Activated CD8-positive, alpha-beta memory T cell treated with anti-CD3 and anti-CD28 coated beads, Interleukin-2, amount 10 ng/mL, durations not matched to agents 7 days and 5 days (primary cell): Measurements from ENCODE around the gene SRRD. TPM values are rescaled to one million over a fixed set of nuclear protein-coding genes. Genes with fewer than 3 reads are reported as not detected.
A peak's percentile ranks its signal among the peaks of the same experiment; 100 is the strongest.

ENCODE experiments used
- ATAC-seq: fragments of 150-1000 bp; cut with Tn5 transposase; one replicate; pipeline ENCODE4 v1.10.0; 2021; ENCODE audit warnings: moderate library complexity
- CTCF ChIA-PET: fragments of 350-600 bp; sonication (Branson Sonifier 250); formaldehyde crosslinking; loops from one replicate; lab custom pipeline; 2021; ENCODE audit warnings: antibody characterized with exemption; lab: Charles Lee
- DNase-seq: peaks from one replicate; pipeline ENCODE4 v3.0.0-alpha.2; 2020
- H3K27ac Mint-ChIP-seq: one replicate; pipeline ENCODE4 v1.8.0; 2021; ENCODE audit warnings: mild to moderate bottlenecking, mixed read lengths
- H3K27me3 Mint-ChIP-seq: one replicate; pipeline ENCODE4 v1.8.0; 2021; ENCODE audit warnings: mixed read lengths
- H3K36me3 Mint-ChIP-seq: one replicate; pipeline ENCODE4 v1.8.0; 2021; ENCODE audit warnings: mild to moderate bottlenecking, mixed read lengths
- H3K4me1 Mint-ChIP-seq: one replicate; pipeline ENCODE4 v1.8.0; 2021; ENCODE audit warnings: mixed read lengths
- H3K4me3 Mint-ChIP-seq: one replicate; pipeline ENCODE4 v1.8.0; 2021; ENCODE audit warnings: mild to moderate bottlenecking, moderate library complexity, mixed read lengths
- H3K9me3 Mint-ChIP-seq: one replicate; pipeline ENCODE4 v1.8.0; 2022; ENCODE audit warnings: low read depth, mixed read lengths
- total RNA-seq, 2 experiments: library from RNA; stranded (reverse); gene quantifications; one replicate each; pipeline ENCODE4 v1.2.3, GENCODE V29; 2021

The SRRD gene
- total RNA-seq, 2 experiments from 2014 or later, result 17.5 to 22.6 TPM

DNA sequence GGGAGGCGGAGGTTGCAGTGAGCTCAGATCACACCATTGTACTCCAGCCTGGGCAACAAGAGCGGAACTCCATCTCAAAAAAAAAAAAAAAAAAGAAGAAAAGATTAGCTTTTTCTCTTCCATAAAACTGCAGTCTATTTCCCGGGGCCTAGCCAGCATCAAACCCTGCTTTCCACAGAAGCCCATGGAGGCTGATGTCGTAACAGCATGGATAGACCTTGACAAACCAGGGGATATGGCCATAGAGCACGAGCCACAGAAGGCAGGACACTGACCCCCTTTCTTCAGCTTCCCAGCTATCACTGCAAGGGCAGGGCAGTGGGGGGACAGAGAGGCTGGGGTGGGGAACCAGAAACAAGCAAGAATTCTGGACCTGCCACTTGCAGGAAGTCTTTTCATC lies 21.6 kb upstream of the SRRD start:
- H3K36me3 Mint-ChIP-seq, result peaks cover 24% of the 10 kb centered on the region
- CTCF ChIA-PET, result interaction anchor here (0.6 to 4.4 kb wide), 18 partner anchors 9 to 213 kb away, joined by 3 to 62 read pairs (median 6); partner anchors contain the start of genes HPS4 and SRRD

DNA sequence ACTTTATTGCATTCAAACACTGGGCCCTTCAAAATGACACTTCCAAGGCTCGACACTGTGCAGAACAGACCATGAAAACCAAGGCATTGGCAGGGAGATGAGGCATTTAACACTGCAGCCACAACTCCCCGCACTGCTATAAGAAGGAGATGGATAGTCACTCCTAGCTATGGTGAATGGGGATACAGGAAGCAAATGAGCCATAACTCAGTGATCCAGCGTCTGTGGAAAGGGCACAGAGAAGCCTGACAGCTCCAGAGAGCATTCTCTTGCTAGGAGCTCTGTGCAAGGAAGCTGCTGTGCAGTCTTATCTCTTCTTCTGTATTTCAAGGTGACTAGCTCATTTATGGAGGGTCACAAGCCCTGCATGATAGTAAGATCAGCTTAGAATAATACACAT lies 21.0 kb upstream of the SRRD start:
- H3K4me1 Mint-ChIP-seq, result peaks cover 7% of the 10 kb centered on the region
- no peak overlapping the region for H3K4me3 Mint-ChIP-seq
- CTCF ChIA-PET, result interaction anchor here (0.6 to 4.4 kb wide), 9 partner anchors 8 to 212 kb away, joined by 3 to 62 read pairs (median 5); partner anchors contain the start of genes HPS4 and SRRD
- no peaks in the 10 kb centered on the region for H3K27me3 Mint-ChIP-seq
- H3K27ac Mint-ChIP-seq, result no peak overlapping the region
- ATAC-seq (no peak), DNase-seq (no peak)
- peaks cover 24% of the 10 kb centered on the region for H3K36me3 Mint-ChIP-seq
- no peaks in the 10 kb centered on the region for H3K9me3 Mint-ChIP-seq

More for the DNA sequence above, 21.6 kb upstream of the SRRD start:
- H3K27me3 Mint-ChIP-seq, result no peaks in the 10 kb centered on the region
- ATAC-seq (no peak), DNase-seq (no peak)
- no peak overlapping the region for H3K4me3 Mint-ChIP-seq
- H3K4me1 Mint-ChIP-seq, result peaks cover 6% of the 10 kb centered on the region
- no peak overlapping the region for H3K27ac Mint-ChIP-seq
- no peaks in the 10 kb centered on the region for H3K9me3 Mint-ChIP-seq

DNA sequence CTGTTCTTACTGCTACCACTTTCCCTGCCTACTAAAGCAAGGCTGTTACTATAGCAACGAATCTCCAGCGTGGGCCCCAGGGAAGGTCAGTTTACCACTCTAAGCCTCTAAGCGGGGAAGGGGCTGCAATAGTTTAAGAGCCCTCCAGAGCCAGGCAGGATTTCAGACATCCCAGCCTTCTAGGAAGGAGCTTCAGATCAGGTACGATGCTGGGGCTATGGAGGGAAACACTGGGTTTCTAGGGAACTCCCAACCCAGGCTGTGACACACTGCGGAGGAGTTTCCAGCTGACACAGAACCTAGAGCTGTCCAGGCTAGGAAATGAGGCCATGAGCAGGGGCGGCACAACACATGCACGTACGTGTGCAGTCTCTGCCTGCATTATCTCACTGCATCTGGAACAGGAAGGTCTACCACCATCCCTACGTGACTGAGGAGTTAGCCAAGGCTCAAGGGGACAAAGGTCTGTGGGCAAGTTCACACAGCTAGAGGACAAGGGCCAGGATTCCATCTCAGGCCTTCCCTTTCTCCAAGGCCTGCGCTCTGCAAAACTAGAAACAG lies 20.5 kb upstream of the SRRD start:
- ATAC-seq (peak; percentile 12), DNase-seq (no peak)
- H3K27me3 Mint-ChIP-seq, result no peaks in the 10 kb centered on the region
- H3K9me3 Mint-ChIP-seq, result no peaks in the 10 kb centered on the region
- CTCF ChIA-PET, result interaction anchor here (1.0 to 4.4 kb wide), 6 partner anchors 9 to 212 kb away, joined by 3 to 62 read pairs (median 5); partner anchors contain the start of genes HPS4 and SRRD
- H3K36me3 Mint-ChIP-seq, result peaks cover 25% of the 10 kb centered on the region
- H3K4me3 Mint-ChIP-seq, result no peak overlapping the region
- no peak overlapping the region for H3K27ac Mint-ChIP-seq
- H3K4me1 Mint-ChIP-seq, result peaks cover 10% of the 10 kb centered on the region

DNA sequence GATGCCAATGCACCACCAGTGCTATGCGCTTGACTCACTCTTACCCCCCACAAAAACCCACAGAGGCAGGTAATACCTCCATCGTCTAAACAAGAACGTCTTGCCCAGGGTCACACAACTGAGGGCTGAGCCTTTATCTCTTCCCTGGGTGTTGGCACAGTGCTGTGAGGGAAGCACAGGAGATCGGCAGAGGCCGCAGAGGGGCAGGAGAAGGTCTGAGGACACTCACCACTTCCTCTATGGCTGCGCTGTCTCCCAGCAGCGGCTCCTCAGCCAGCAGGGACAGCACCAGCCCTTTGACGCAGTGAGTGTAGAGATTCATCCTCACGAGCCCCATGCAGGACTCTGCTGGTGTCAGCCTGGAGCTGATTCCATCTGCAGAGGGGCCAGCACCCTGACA lies 20.0 kb upstream of the SRRD start:
- H3K4me3 Mint-ChIP-seq, result no peak overlapping the region
- H3K27me3 Mint-ChIP-seq, result no peaks in the 10 kb centered on the region
- H3K9me3 Mint-ChIP-seq, result no peaks in the 10 kb centered on the region
- CTCF ChIA-PET, result interaction anchor here (1.0 to 4.4 kb wide), 3 partner anchors 39 to 103 kb away, joined by 3 to 62 read pairs (median 5); no protein-coding TSS in a partner anchor
- DNase-seq, result no peak
- ATAC-seq, result no peak
- no peak overlapping the region for H3K27ac Mint-ChIP-seq
- H3K4me1 Mint-ChIP-seq, result peaks cover 10% of the 10 kb centered on the region
- H3K36me3 Mint-ChIP-seq, result peaks cover 30% of the 10 kb centered on the region

DNA sequence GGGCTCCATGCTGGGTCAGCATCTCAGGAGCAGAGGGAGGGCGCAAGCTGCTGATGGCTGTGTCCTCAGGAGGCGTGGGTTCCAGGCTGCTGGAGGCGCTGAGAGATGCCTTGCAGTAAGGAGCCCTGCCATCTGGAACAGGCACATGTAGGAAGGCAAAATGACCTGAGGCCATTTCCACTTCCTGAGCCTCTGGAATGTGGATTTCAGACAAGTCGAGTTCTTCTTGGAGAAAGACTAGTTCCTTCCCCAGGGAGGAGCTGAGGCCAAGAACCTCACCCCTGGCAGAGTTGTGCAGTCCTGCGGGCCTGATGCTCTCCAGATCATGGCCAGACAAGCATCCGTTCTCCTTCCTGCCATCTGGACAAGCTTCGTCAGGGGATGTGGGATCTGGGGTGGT lies 19.4 kb upstream of the SRRD start:
- Mint-ChIP-seq H3K36me3 (peaks cover 32% of the 10 kb centered on the region), H3K4me3 (no peak overlapping the region), H3K9me3 (no peaks in the 10 kb centered on the region), H3K27ac (no peak overlapping the region), H3K4me1 (peaks cover 10% of the 10 kb centered on the region), H3K27me3 (no peaks in the 10 kb centered on the region)
- CTCF ChIA-PET, result no interaction called here
- DNase-seq (no peak), ATAC-seq (no peak)

DNA sequence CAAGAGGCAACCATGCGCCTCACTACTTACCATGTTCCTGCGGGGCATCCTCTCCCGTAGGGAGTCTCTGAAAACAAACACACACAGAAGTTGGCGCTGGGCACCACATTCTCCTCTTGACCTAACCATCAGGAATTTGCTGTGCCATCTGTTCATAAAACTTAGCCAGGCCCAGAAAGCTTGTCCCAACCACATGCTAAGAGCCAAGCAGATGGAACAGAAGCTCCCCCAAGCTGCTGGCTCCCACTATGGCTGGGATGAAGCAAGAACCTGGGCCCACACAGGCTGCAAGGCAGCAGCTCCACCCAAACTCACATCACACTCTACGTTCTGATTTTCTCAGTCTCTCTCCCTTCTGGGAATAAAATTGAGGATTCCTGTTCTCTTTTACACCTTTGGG lies 17.5 kb upstream of the SRRD start:
- Mint-ChIP-seq H3K27me3 (no peaks in the 10 kb centered on the region), H3K4me1 (peaks cover 10% of the 10 kb centered on the region), H3K4me3 (no peak overlapping the region), H3K27ac (no peak overlapping the region), H3K9me3 (no peaks in the 10 kb centered on the region), H3K36me3 (peaks cover 35% of the 10 kb centered on the region)
- DNase-seq (no peak), ATAC-seq (no peak)
- CTCF ChIA-PET, result interaction anchor here (0.5 to 1.6 kb wide), 3 partner anchors 36 to 111 kb away, joined by 3 read pairs; no protein-coding TSS in a partner anchor

DNA sequence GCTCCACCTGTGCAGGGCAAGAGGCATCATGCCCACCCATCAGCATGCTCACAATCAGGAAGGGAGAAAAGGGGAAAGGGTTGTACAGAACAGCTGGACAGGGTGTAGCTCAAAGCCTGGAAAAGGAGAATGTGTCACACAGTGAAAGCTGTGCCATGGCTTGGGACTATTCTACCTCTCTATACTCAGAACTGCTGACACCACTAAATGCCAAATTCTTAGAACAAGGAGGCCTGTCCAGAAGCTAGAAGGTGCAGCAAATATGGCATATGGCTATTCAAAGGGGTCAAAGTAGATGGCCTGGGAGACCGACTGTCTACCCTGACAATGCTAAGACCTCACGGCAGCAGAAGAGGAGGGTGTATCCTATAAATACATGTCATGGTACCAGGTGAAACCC lies 12.9 kb upstream of the SRRD start:
- Mint-ChIP-seq H3K36me3 (peaks cover 48% of the 10 kb centered on the region), H3K27me3 (no peaks in the 10 kb centered on the region), H3K4me1 (peaks cover 18% of the 10 kb centered on the region), H3K27ac (no peak overlapping the region), H3K4me3 (no peak overlapping the region), H3K9me3 (no peaks in the 10 kb centered on the region)
- ATAC-seq (no peak), DNase-seq (no peak)
- CTCF ChIA-PET, result interaction anchor here (1.4 kb wide), 1 partner anchor 9 kb away, joined by 4 read pairs; no protein-coding TSS in a partner anchor

DNA sequence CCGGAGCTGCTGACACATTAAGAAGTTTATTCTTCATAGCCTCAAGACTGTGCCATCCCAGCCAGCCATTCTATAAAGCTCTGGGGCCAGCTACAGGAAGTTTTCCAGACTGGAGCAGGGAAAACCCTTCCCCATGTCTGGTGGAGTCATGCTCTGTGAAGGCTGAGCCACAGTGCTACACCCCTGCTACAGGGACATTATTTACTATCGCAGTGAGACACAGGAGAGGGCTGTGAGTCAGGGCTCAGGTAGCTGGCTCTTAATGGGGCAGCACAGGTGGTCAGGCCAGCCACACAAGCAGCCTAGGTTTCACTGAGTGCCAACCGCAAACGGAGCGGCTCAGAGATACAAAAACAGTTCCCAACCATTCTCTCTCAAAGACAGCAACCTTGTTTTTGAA lies 12.2 kb upstream of the SRRD start:
- Mint-ChIP-seq H3K27me3 (no peaks in the 10 kb centered on the region), H3K4me3 (no peak overlapping the region), H3K4me1 (peaks cover 19% of the 10 kb centered on the region), H3K27ac (no peak overlapping the region), H3K36me3 (peaks cover 45% of the 10 kb centered on the region), H3K9me3 (no peaks in the 10 kb centered on the region)
- no peak for ATAC-seq
- DNase-seq, result no peak
- CTCF ChIA-PET, result interaction anchor here (1.4 kb wide), 1 partner anchor 10 kb away, joined by 4 read pairs; no protein-coding TSS in a partner anchor

DNA sequence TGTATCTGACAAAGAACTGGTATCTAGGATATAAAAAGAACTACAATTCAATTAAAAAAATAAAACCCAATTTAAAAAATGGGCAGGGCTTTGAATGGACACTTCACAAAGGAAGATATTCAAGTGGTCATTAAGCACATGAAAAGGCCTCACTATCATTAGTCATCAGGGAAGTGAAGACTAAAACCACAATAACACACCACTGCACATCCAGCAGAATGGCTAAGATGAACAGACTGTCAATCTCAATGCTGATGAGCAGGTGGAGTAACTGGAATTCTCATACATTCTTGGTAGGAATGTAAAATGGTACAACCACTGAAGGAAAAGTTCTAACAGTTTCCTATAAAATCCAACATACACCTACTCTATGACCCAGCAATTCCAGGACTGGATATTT lies 9.0 kb upstream of the SRRD start:
- H3K27me3 Mint-ChIP-seq, result no peaks in the 10 kb centered on the region
- peaks cover 45% of the 10 kb centered on the region for H3K36me3 Mint-ChIP-seq
- H3K4me3 Mint-ChIP-seq, result no peak overlapping the region
- peaks cover 37% of the 10 kb centered on the region for H3K4me1 Mint-ChIP-seq
- no peaks in the 10 kb centered on the region for H3K9me3 Mint-ChIP-seq
- DNase-seq (no peak), ATAC-seq (no peak)
- CTCF ChIA-PET, result no interaction called here
- no peak overlapping the region for H3K27ac Mint-ChIP-seq

DNA sequence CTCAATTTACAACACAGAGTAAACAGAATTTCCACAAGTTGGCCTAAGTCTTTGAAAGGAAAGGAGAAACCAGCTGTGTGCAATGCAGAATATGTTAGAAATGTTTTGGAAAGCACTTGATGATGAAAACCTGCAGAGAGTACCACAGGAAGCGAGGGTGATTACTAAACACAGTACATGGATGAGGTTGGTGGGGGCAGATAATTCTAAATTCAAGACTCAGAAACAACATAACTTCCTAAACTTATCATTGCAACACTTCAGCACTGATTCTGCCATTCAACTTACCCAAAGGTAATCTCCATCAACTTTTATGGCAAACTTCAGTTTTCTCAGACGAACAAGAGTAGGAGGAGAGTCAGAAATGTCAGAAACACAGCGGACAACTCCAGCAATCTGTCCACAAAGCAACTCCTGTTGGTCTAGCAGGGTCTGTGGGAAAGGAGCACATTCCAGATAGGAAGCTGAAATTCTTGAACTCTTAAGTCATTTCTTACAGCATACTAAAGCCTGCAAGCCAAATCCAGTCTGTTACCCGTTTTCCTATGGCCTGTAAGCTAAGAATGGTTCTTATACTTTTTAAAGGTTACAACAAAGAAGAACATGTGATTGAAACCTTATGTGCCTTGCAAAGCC lies 6.9 kb upstream of the SRRD start:
- no peaks in the 10 kb centered on the region for H3K9me3 Mint-ChIP-seq
- peak overlapping the region; percentile 65 for H3K27ac Mint-ChIP-seq
- H3K4me3 Mint-ChIP-seq, result no peak overlapping the region
- ATAC-seq, result peak; percentile 46
- peaks cover 47% of the 10 kb centered on the region for H3K36me3 Mint-ChIP-seq
- H3K4me1 Mint-ChIP-seq, result peaks cover 56% of the 10 kb centered on the region
- H3K27me3 Mint-ChIP-seq, result no peaks in the 10 kb centered on the region
- peak; percentile 38 for DNase-seq
- CTCF ChIA-PET, result interaction anchor here (1.0 to 1.5 kb wide), 3 partner anchors 25 to 194 kb away, joined by 3 to 5 read pairs (median 3); no protein-coding TSS in a partner anchor

DNA sequence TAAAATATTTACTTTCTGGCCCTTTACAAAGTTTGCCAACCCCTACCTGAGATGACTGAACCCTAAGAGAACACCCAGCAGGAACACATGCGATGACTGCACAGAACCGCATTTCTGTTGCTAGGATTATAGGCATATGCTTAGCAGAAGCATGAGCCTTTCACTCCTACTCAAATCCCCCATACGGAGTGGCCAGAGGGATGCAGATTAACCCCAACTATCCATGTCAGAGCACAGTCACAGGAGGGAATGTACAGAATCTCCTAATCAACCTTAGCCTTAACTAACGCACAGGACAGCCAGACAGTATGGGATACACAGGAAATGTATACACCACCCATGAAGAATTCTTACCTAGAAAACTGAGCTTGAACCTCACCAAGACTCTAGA lies 6.3 kb upstream of the SRRD start:
- H3K27ac Mint-ChIP-seq, result peak overlapping the region; percentile 65
- peaks cover 47% of the 10 kb centered on the region for H3K36me3 Mint-ChIP-seq
- no peaks in the 10 kb centered on the region for H3K9me3 Mint-ChIP-seq
- CTCF ChIA-PET, result interaction anchor here (1.0 to 1.5 kb wide), 3 partner anchors 25 to 193 kb away, joined by 3 to 5 read pairs (median 3); no protein-coding TSS in a partner anchor
- no peak for DNase-seq
- H3K4me3 Mint-ChIP-seq, result no peak overlapping the region
- no peaks in the 10 kb centered on the region for H3K27me3 Mint-ChIP-seq
- H3K4me1 Mint-ChIP-seq, result peaks cover 61% of the 10 kb centered on the region
- no peak for ATAC-seq

DNA sequence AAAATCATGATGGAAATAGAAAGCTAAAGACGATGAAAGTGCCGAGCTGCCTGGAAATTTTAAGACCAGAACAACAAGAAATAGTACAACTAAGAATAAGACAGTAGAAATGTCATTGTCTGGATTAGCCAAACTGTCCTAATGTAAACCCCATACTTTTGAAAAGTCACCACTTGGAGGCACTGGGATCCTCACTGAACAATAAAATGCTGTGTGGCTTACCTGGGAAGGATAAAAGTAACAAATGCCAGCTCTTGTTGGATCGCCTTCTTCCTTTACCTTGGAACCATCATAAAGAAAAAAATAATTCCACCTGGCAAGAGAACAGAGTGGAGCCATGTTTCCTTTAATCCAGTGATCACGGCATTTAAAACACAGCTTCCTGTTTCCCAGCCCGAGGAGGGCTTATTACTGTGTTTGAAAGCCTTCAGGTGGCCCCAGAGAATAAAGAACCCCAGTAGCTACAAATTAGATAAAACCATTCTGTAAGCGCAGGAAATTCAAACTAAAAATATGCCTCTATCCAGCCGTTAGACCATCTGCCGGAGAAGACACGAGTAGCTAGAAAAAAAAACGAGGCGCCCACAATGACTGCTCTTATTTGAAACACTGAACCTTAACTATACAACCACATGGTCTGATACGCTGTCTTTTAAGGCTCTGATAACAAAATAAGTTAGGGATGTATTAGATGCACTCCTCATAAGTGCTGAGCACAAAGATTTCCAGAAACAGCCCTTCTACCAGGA lies 4.5 kb upstream of the SRRD start:
- CTCF ChIA-PET, result interaction anchor here (0.8 to 1.6 kb wide), 9 partner anchors 11 to 186 kb away, joined by 3 to 12 read pairs (median 3); no protein-coding TSS in a partner anchor
- Mint-ChIP-seq H3K4me1 (peaks cover 72% of the 10 kb centered on the region), H3K36me3 (peaks cover 37% of the 10 kb centered on the region), H3K4me3 (peak overlapping the region; percentile 70), H3K9me3 (no peaks in the 10 kb centered on the region), H3K27me3 (no peaks in the 10 kb centered on the region), H3K27ac (peak overlapping the region; percentile 86)
- no peak for ATAC-seq
- no peak for DNase-seq
